ENCODE results near the gene DNAJB13. TPM values are rescaled to one million over a fixed set of nuclear protein-coding genes. Genes with fewer than 3 reads are reported as not detected.

DNAJB13 gene
- polyA plus RNA-seq, 1 of the 3 experiments (the other 2 are of a cell fraction), result 0.51 TPM

- TF ChIP-seq USF1 (IDR thresholded peaks at IDR 0.05; ENCODE audit: borderline replicate concordance, low read depth) (no peak), FOXJ3 (CRISPR knock-in tag; IDR thresholded peaks at IDR 0.05) (no peak), FOSL2 (IDR thresholded peaks at IDR 0.05; ENCODE audit: borderline replicate concordance, low read depth) (no peak), IRF3 (IDR thresholded peaks at IDR 0.05; ENCODE audit: low read depth, low read length) (no peak), TEAD4 (IDR thresholded peaks at IDR 0.05; ENCODE audit: borderline replicate concordance, insufficient read depth) (no peak)
Observed at GRCh38 chr11:73931951-73932350, 18.9 kb upstream of the DNAJB13 start (continued).

- peaks cover 9% of the 10 kb centered on the region for H3F3A ChIP-seq (replicated peaks; ENCODE audit: insufficient read depth)
- H3K36me3 ChIP-seq (replicated peaks in 1 of 2; ENCODE audit: control insufficient read depth in 1 of 2, insufficient read depth in 2 of 2, low read length in 1 of 2), result peaks cover 25 to 33% of the 10 kb centered on the region in 2 experiments
- no peaks in the 10 kb centered on the region for H4K20me1 ChIP-seq (ENCODE audit: insufficient read depth)
- no peak overlapping the region for H3K4me2 ChIP-seq
- no peaks in the 10 kb centered on the region for H3K27me3 ChIP-seq (ENCODE audit: insufficient read depth)
- no peak overlapping the region for H2AFZ ChIP-seq (ENCODE audit: low read depth)
- no peak for DNase-seq
- ChIA-PET POLR2A (no interaction called here), CTCF (interaction anchor here (0.9 to 1.7 kb wide), 5 partner anchors 26 to 307 kb away, joined by 3 to 10 read pairs (median 3); no protein-coding TSS in a partner anchor)
- H3K4me1 ChIP-seq (ENCODE audit: control insufficient read depth in 1 of 2, insufficient read depth in 2 of 2, low read depth in 1 of 2, low read length in 1 of 2), result no peaks in the 10 kb centered on the region
- no peak overlapping the region for H3K4me3 ChIP-seq (ENCODE audit: low read depth in 2 of 2, low read length in 1 of 2)
- H3K79me2 ChIP-seq (ENCODE audit: insufficient read depth), result no peaks in the 10 kb centered on the region
- 97% methylated on average over 7 of the region's 7 CpGs for WGBS (ENCODE audit: low lambda C conversion rate)
- H3K9me2 ChIP-seq, result no peaks in the 10 kb centered on the region
- no peak overlapping the region for H3K9ac ChIP-seq
- no peak overlapping the region for H3K27ac ChIP-seq (ENCODE audit: low read depth in 2 of 2, low read length in 1 of 2)
- no peaks in the 10 kb centered on the region for H3K9me3 ChIP-seq
- TF ChIP-seq IRF3 (IDR thresholded peaks at IDR 0.05; ENCODE audit: low read depth, low read length) (no peak), PBX3 (IDR thresholded peaks at IDR 0.05) (no peak), MEF2A (IDR thresholded peaks at IDR 0.05; ENCODE audit: borderline replicate concordance, low read depth) (no peak), REST (IDR thresholded peaks at IDR 0.05; ENCODE audit: low read depth, low read length) (no peak), ELF1 (IDR thresholded peaks at IDR 0.05) (no peak), USF2 (IDR thresholded peaks at IDR 0.05; ENCODE audit: borderline replicate concordance, low read depth, low read length) (no peak), JUND (IDR thresholded peaks at IDR 0.05) (no peak), YY1 (IDR thresholded peaks at IDR 0.05; ENCODE audit: low read depth) (no peak), MAX (IDR thresholded peaks at IDR 0.05; ENCODE audit: low read depth) (no peak), GATA2 (CRISPR knock-in tag; IDR thresholded peaks at IDR 0.05) (no peak), POLR2AphosphoS5 (IDR thresholded peaks at IDR 0.05; ENCODE audit: low read depth, low read length) (no peak), EP300 (IDR thresholded peaks at IDR 0.05; ENCODE audit: borderline replicate concordance in 1 of 2, low read depth in 1 of 2, low read length in 1 of 2) (no peak), NRF1 (IDR thresholded peaks at IDR 0.05; ENCODE audit: low read depth, low read length) (no peak), TEAD4 (IDR thresholded peaks at IDR 0.05; ENCODE audit: borderline replicate concordance, insufficient read depth) (no peak), RCOR1 (IDR thresholded peaks at IDR 0.05; ENCODE audit: low read length) (no peak), FOXM1 (IDR thresholded peaks at IDR 0.05; ENCODE audit: low read depth) (no peak)
Observed at GRCh38 chr11:73932781-73933180, 18.0 kb upstream of the DNAJB13 start.
